Adrenal gland (tissue), 5 donors: Measurements from ENCODE around the gene PPFIA3.

Experiments used
- CTCF ChIP-seq, 6 experiments: fragments of 450-650 bp in 4 of 6; fragments of 200-600 bp in 2 of 6; sonication (generic) in 1 of 6; IDR thresholded peaks; 1 replicate in 5 of 6; 2 replicates in 1 of 6; pipeline versions ENCODE4 v1.5.1 to v1.8.0; 2016 to 2021; ENCODE audit warnings: antibody characterized with exemption in 6 of 6, mild to moderate bottlenecking in 2 of 6, moderate library complexity in 1 of 6
- POLR2A ChIP-seq, 2 donors: fragments of 450-650 bp; IDR thresholded peaks; one replicate each; pipeline ENCODE4 v1.6.1; 2017; ENCODE audit warnings: antibody characterized with exemption in 2 of 2, mild to moderate bottlenecking in 2 of 2, moderate library complexity in 1 of 2
- donor health status: DM: no; HTN: no; CAD: no.

GRCh38 chr19:49150106-49150943, 31.0 kb downstream of the PPFIA3 start:
- TF ChIP-seq CTCF (IDR thresholded peaks at IDR 0.05): no peak
- TF ChIP-seq POLR2A (IDR thresholded peaks at IDR 0.05): peak; percentile 36 to 61
